Panc1 (cell line): Measurements from ENCODE around the gene AFG3L2. TPM values are rescaled to one million over a fixed set of nuclear protein-coding genes. Genes with fewer than 3 reads are reported as not detected.
A peak's percentile ranks its signal among the peaks of the same experiment; 100 is the strongest.

Source experiments
- ATAC-seq: fragments of 200-7000 bp; cut with Tn5 transposase; 2 replicates; pipeline ENCODE4 v1.9.1; 2020; ENCODE audit warnings: mild to moderate bottlenecking, moderate library complexity
- BruUV-seq: library from RNA; stranded (reverse); fragments of 400-500 nt; replicated peaks from 2 replicates; lab custom pipeline; 2021; lab: Mats Ljungman, UMichigan
- CTCF ChIA-PET: fragments of 300-600 bp; sonication (Branson Sonifier 250); formaldehyde crosslinking; loops from one replicate; lab custom pipeline; 2022; ENCODE audit warnings: antibody characterized with exemption; lab: Charles Lee
- POLR2A ChIA-PET: fragments of 300-600 bp; sonication (Branson Sonifier 250); formaldehyde crosslinking; loops from one replicate; lab custom pipeline; 2022; ENCODE audit warnings: antibody characterized with exemption; lab: Charles Lee
- DNase-seq: peaks from one replicate; pipeline ENCODE4 v3.0.0-alpha.2; 2010; ENCODE audit warnings: low read depth, low spot score
- H3K27ac ChIP-seq: 2 replicates; pipeline ENCODE4 v1.5.1; 2011; ENCODE audit warnings: mild to moderate bottlenecking, low read length, inconsistent platforms
- H3K27me3 ChIP-seq: fragments of 200-500 bp; sonication (Bioruptor generic); 2 replicates; pipeline ENCODE4 v1.6.0; 2014; ENCODE audit warnings: low read length, inconsistent platforms; ENCODE audit not compliant: control insufficient read depth, insufficient read depth
- H3K36me3 ChIP-seq: fragments of 200-500 bp; sonication (Bioruptor generic); 2 replicates; pipeline ENCODE4 v1.5.1; 2014; ENCODE audit warnings: inconsistent platforms, mild to moderate bottlenecking, low read length, moderate library complexity; ENCODE audit not compliant: control insufficient read depth, insufficient read depth
- H3K4me1 ChIP-seq: 2 replicates; pipeline ENCODE4 v1.5.1; 2011; ENCODE audit warnings: inconsistent platforms, mild to moderate bottlenecking, low read length, moderate library complexity; ENCODE audit not compliant: control insufficient read depth, insufficient read depth
- H3K4me3 ChIP-seq, 2 experiments: 2 replicates each; pipeline ENCODE4 v1.5.1; 2011 to 2012; ENCODE audit warnings: low read depth in 2 of 2, low read length in 2 of 2, mild to moderate bottlenecking in 2 of 2, inconsistent platforms in 1 of 2, moderate library complexity in 1 of 2
- H3K9me3 ChIP-seq: fragments of 200-500 bp; sonication (Bioruptor generic); 2 replicates; pipeline ENCODE4 v1.5.1; 2014; ENCODE audit warnings: low read depth, mild to moderate bottlenecking, inconsistent platforms, low read length, moderate library complexity; ENCODE audit not compliant: control insufficient read depth, insufficient read depth
- POLR2AphosphoS5 ChIP-seq: IDR thresholded peaks from 2 replicates; pipeline ENCODE4 v1.6.1; 2012; ENCODE audit warnings: mild to moderate bottlenecking, low read depth, low read length, moderate library complexity
- SIN3A ChIP-seq: IDR thresholded peaks from 2 replicates; pipeline ENCODE4 v1.6.1; 2012; ENCODE audit warnings: low read depth, mild to moderate bottlenecking, low read length, moderate library complexity, borderline replicate concordance; ENCODE audit not compliant: insufficient read depth
- TCF7L2 ChIP-seq: IDR thresholded peaks from 2 replicates; pipeline ENCODE4 v1.6.1; 2011; ENCODE audit warnings: mild to moderate bottlenecking, low read depth, low read length, inconsistent platforms
- in situ Hi-C: cut with HindIII; loops from 2 replicates; pipeline ENCODE4 v1.10.0; 2016; ENCODE audit warnings: low sequenced_read_pairs, low pct_unique_long_range_greater_than_20kb
- intact Hi-C: fragments of 100-400 bp; cut with micrococcal nuclease; formaldehyde crosslinking; loops from one replicate; pipeline ENCODE4 v1.10.0; 2022; ENCODE audit not compliant: unreplicated experiment
- total RNA-seq: library from RNA; stranded (reverse); gene quantifications from one replicate; pipeline ENCODE4 v1.2.1, GENCODE V29; 2021; ENCODE audit not compliant: unreplicated experiment
- TF ChIP-seq, protein P1 (sequence below): fragments of 450-650 bp; IDR thresholded peaks from 2 replicates; pipeline ENCODE4 v1.5.1; 2017; ENCODE audit warnings: mild to moderate bottlenecking
- TF ChIP-seq, protein P2 (sequence below), 2 experiments: IDR thresholded peaks; 2 replicates each; pipeline ENCODE4 v1.6.1; 2011 to 2012; ENCODE audit warnings: low read depth in 2 of 2, control low read depth in 1 of 2, low read length in 1 of 2, mild to moderate bottlenecking in 1 of 2, moderate library complexity in 1 of 2; ENCODE audit not compliant: insufficient read depth in 1 of 2

AFG3L2 gene
- total RNA-seq, 1 experiment from 2014 or later: 58.0 TPM

DNA sequence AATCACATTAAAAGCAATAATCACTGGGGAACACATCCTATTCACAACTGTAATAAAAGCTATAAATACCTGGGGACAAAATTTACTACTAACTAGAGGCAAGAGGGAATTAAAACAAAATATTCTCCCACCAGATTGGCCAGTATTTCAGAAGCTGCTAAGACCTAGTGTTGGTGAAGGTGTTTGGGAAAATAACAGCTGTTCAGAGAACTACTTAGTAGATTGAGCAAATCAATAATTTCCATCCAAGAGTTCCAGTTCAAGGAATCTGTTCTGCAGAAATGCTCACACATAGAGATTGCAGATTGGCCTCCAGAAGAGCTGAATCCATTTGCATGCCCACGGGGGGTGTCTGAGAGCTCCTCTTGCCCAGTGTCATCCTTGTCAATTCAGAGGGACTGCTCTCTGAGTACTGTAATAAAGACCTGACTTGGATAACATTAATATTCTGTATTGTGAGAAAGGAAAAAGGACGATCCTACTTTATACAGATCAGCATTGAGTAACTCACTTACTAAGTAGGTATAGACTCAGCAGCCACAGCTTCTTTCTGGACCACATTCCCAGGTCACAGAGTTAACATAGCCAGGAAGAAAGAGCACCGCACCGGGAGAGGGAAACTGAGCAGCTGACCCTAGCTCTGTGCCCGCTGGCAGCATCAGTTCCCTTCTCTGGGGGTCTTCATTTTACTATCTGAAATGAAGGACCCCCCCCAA lies 63.3 kb downstream of the AFG3L2 start:
- Histone ChIP-seq H3K4me3 (no peak overlapping the region), H3K36me3 (peaks cover 40% of the 10 kb centered on the region), H3K4me1 (peaks cover 12% of the 10 kb centered on the region), H3K27me3 (no peaks in the 10 kb centered on the region), H3K27ac (no peak overlapping the region), H3K9me3 (no peaks in the 10 kb centered on the region)
- CTCF ChIA-PET: interaction anchor here (1.3 kb wide), 1 partner anchor 13 kb away, joined by 3 read pairs; no protein-coding TSS in a partner anchor
- ATAC-seq: no peak
- in situ Hi-C loops (no loop called here), intact Hi-C loops (no loop called here)
- no peak for DNase-seq
- POLR2A ChIA-PET: no interaction called here
- TF ChIP-seq TCF7L2: no peak
- TSS peak; percentile 10 for BruUV-seq

DNA sequence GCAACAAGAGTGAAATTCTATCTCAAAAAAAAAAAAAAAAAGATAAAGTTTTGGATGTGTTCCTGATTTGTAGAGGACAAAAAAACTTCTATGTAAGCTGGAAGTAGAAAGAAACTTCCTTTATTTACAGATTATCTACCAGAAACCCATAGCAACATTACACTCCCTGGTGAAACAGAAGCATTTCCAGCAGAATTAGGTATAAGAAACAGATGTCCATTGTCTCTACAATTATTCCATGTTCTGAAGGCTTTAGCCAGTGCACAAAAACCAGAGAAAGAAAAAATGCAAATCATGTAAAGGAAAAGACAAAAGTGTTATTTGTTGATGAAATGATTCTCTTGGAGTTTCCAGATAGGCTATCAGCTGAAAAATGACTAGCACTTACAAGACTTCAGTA lies 64.1 kb downstream of the AFG3L2 start:
- no TSS peak for BruUV-seq
- H3K36me3 ChIP-seq: peaks cover 40% of the 10 kb centered on the region
- ATAC-seq: no peak
- TF ChIP-seq TCF7L2 (no peak), POLR2AphosphoS5 (no peak), SIN3A (no peak)
- TF ChIP-seq, protein P1, sequence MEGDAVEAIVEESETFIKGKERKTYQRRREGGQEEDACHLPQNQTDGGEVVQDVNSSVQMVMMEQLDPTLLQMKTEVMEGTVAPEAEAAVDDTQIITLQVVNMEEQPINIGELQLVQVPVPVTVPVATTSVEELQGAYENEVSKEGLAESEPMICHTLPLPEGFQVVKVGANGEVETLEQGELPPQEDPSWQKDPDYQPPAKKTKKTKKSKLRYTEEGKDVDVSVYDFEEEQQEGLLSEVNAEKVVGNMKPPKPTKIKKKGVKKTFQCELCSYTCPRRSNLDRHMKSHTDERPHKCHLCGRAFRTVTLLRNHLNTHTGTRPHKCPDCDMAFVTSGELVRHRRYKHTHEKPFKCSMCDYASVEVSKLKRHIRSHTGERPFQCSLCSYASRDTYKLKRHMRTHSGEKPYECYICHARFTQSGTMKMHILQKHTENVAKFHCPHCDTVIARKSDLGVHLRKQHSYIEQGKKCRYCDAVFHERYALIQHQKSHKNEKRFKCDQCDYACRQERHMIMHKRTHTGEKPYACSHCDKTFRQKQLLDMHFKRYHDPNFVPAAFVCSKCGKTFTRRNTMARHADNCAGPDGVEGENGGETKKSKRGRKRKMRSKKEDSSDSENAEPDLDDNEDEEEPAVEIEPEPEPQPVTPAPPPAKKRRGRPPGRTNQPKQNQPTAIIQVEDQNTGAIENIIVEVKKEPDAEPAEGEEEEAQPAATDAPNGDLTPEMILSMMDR: no peak
- TF ChIP-seq, protein P2, sequence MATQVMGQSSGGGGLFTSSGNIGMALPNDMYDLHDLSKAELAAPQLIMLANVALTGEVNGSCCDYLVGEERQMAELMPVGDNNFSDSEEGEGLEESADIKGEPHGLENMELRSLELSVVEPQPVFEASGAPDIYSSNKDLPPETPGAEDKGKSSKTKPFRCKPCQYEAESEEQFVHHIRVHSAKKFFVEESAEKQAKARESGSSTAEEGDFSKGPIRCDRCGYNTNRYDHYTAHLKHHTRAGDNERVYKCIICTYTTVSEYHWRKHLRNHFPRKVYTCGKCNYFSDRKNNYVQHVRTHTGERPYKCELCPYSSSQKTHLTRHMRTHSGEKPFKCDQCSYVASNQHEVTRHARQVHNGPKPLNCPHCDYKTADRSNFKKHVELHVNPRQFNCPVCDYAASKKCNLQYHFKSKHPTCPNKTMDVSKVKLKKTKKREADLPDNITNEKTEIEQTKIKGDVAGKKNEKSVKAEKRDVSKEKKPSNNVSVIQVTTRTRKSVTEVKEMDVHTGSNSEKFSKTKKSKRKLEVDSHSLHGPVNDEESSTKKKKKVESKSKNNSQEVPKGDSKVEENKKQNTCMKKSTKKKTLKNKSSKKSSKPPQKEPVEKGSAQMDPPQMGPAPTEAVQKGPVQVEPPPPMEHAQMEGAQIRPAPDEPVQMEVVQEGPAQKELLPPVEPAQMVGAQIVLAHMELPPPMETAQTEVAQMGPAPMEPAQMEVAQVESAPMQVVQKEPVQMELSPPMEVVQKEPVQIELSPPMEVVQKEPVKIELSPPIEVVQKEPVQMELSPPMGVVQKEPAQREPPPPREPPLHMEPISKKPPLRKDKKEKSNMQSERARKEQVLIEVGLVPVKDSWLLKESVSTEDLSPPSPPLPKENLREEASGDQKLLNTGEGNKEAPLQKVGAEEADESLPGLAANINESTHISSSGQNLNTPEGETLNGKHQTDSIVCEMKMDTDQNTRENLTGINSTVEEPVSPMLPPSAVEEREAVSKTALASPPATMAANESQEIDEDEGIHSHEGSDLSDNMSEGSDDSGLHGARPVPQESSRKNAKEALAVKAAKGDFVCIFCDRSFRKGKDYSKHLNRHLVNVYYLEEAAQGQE (IDR thresholded peaks at IDR 0.05; ENCODE audit: insufficient read depth in 1 of 2, low read depth in 2 of 2, low read length in 1 of 2): no peak
- POLR2A ChIA-PET: no interaction called here
- H3K4me3 ChIP-seq: no peak overlapping the region
- H3K4me1 ChIP-seq: peaks cover 8% of the 10 kb centered on the region
- no peak overlapping the region for H3K27ac ChIP-seq
- no peaks in the 10 kb centered on the region for H3K9me3 ChIP-seq
- CTCF ChIA-PET: no interaction called here
- H3K27me3 ChIP-seq: no peaks in the 10 kb centered on the region
- in situ Hi-C loops (no loop called here), intact Hi-C loops (no loop called here)
- DNase-seq: no peak

DNA sequence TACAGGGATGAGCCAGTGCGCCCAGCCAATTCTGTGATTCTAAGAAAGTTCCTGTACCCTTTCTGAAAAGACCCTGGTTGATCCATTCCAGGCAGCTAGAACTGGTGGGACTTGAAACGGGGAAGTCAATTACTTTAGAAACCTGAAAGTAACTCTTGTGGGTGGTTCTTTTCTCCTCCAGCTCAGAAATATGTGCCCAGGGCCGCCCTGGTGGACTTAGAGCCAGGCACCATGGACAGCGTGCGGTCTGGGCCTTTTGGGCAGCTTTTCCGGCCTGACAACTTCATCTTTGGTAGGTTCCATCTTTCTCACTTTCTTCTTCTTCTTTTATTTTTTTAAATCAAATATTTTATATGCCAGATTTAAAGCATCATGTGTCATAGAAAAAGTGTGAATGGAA lies 66.3 kb downstream of the AFG3L2 start:
- no TSS peak for BruUV-seq
- no peak for DNase-seq
- ATAC-seq: no peak
- Histone ChIP-seq H3K36me3 (peaks cover 34% of the 10 kb centered on the region), H3K27me3 (no peaks in the 10 kb centered on the region), H3K9me3 (no peaks in the 10 kb centered on the region), H3K27ac (no peak overlapping the region), H3K4me1 (peaks cover 10% of the 10 kb centered on the region), H3K4me3 (no peak overlapping the region)
- in situ Hi-C loops: no loop called here
- ChIA-PET POLR2A (interaction anchor here (0.9 kb wide), 1 partner anchor 31 kb away, joined by 4 read pairs; no protein-coding TSS in a partner anchor), CTCF (interaction anchor here (0.5 kb wide), 1 partner anchor 150 kb away, joined by 4 read pairs; no protein-coding TSS in a partner anchor)
- TF ChIP-seq SIN3A (no peak), POLR2AphosphoS5 (no peak)
- TF ChIP-seq, protein P2 (IDR thresholded peaks at IDR 0.05; ENCODE audit: insufficient read depth in 1 of 2, low read depth in 2 of 2, low read length in 1 of 2): peak; percentile 79 to 83
- TF ChIP-seq, protein P1: no peak
- intact Hi-C loops: no loop called here
